HG03064 (cell line): ENCODE data around the gene RALGDS.

Experiments used
- ATAC-seq: cut with Tn5 transposase; IDR thresholded peaks from one replicate; pipeline ENCODE4 v1.9.1; 2021; ENCODE audit warnings: low read depth; ENCODE audit not compliant: unreplicated experiment

Gene RALGDS

DNA sequence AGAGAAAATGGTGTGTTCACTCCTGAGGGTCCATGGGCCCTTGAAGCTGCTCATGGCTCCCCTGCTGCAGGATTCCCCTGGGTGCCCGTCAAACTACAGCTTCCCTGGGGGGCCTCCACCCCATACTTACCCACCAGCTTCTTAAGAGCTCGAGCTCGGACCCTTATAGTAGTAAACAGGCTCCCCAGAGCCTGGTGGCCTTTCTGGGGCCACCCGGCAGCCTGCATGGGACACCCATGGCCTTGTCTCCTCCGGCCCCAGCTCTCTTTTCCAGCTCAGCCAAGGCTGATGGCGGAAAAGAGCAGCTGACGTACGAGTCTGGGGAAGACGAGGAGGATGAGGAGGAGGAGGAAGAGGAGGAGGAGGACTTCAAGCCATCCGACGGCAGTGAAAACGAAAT is 63.5 kb downstream of the RALGDS start:
- ATAC-seq, result no peak

DNA sequence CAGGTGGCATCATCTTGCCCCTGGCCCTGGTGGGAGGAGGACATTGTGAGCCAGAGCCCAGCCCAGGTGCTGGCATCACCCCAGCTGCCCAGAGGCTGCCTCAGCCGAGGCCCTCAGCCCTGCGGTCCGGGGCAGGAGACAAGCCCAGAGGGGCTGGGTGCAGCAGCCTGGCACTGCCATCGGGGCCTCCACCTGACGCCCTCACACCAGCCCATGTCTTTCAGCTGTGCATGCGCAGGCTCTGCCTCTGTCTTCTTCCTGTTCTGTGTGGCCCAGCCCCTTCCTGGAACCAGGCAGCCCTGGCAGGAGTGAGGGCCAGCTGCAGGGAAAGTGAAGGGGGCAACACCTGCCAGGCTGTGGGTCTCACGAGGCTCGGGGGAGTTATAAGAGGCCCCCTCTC is 64.0 kb downstream of the RALGDS start:
- ATAC-seq, result no peak

DNA sequence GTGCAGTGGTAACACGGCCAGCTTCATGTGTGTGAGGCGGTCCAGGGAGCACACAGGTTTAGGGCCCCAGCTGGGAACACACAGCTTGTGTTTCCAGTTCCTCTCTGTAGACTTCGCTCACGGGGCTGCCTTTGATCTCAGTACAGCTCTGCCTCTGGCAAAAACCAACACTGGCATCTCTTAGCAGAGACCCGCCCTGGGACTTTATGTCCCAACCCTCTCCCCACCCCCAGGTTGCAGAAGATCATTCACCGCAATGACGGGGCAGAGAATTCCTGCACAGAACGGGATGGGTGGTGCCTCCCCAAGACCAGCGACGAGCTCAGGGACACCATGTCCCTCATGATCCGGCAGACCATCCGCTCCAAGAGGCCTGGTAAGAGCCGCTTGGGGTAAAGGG is 64.5 kb downstream of the RALGDS start:
- ATAC-seq, result no peak

DNA sequence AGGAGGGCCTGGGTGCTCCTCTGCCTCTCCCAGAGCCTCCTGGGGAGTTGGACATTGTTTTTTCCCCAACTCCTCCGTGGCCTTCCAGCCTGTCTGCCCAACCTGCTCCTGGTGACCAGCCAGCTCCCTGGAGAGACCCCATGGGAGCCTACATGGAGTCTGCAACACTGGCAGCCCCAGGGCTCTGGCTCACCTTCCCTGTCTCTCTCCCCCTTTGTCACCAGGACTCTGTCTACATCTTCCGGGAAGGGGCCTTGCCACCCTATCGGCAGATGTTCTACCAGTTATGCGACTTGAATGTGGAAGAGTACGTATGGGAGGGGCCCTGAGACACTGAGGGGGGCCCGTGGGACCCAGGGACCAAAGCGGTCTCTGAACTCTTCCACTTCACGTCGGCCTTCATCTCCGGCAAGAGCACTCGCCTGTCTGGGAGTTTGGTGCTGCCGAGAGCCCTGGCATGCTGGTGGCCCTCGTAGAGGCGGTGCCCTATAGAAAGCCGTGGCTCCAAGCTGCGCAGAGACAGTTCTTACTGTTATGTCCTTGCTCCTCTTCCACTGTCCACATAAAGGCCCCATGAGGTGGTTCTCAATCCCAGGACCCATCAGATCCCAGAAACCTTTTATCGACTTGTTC is 65.1 kb downstream of the RALGDS start:
- no peak for ATAC-seq

DNA sequence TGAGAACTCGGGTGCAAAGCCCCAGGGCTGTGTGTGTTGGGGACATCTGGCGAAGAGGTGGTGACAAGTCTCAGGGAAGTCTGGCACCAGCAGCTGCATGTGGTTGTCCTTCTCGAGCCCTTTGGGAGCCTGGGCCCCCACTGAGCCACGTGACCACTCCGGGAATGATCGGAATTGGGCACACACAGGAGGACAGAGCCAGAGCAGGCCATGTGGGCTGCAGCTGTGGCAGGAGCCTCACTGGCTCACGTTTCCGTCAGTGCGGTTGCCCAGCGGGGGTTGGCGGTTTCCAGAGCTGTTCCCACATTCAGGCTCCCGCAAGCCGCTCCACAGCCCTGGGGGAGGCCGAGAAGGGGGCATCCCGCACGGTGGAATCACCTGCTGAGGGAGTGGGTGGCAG is 66.1 kb downstream of the RALGDS start:
- ATAC-seq, result no peak

DNA sequence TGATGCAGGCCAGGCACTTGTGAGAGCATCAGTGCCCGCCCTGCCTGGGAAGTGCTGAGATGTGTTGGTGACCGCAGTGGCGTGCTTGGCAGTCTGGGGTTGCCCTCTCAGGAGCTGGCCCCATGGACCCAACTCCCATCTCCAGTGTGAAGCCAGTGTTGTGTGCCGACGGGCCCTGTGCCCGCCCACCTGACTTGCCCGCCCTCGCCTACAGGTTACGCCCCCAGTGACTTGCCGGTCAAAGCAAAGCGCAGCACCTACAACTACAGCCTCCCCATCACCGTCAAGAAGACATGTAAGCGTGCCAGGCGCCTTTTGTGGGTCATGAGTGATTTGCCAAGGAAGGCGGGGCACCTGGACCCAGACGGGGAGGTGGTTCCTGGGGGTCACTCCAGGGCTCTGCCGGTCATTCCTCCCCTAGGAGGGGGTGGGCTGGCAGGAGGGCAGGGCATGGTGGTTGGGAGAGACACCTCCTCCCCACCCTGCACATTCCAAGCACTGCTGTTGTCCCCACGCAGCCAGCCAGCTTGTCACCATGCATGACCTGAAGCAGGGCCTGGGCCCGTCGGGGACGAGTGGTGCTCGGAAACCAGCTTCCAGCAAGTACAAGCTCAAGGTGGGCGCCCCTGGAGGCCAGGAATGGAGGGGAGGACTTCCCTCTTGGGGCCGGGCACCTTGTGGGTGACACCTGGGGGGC is 66.7 kb downstream of the RALGDS start:
- ATAC-seq, result no peak

DNA sequence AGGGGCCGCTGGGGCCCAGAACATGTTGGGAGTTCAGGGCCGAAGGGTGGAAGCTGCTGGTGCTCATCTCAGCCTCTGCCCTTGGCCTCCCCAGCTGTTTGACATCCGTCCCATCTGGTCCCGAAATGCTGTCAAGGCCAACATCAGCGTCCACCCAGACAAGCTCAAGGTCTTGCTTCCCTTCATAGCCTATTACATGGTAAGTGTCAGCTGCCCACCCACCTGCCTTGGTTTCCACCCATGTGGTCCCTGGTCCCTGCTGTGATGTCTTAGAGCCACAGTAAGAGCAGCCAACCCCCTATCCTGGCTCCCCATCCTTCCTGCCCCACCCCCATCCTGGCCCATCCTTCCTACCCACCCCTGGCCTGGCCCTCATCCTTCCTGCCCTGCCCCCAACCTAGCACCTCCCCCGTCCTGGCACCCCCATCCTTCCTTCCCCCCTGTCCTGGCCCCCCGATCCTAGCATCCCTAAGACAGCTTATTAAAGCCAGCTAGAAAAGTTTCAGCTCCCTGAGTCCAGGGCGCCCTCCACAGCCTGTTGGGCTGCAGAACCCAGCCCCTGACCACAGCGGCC is 69.0 kb downstream of the RALGDS start:
- no peak for ATAC-seq

- no peak for ATAC-seq
These were observed 69.6 kb downstream of the RALGDS start for GRCh38 chr9:133051281-133051900.

- ATAC-seq, result no peak
These were observed 70.3 kb downstream of the RALGDS start for GRCh38 chr9:133050781-133051180.

DNA sequence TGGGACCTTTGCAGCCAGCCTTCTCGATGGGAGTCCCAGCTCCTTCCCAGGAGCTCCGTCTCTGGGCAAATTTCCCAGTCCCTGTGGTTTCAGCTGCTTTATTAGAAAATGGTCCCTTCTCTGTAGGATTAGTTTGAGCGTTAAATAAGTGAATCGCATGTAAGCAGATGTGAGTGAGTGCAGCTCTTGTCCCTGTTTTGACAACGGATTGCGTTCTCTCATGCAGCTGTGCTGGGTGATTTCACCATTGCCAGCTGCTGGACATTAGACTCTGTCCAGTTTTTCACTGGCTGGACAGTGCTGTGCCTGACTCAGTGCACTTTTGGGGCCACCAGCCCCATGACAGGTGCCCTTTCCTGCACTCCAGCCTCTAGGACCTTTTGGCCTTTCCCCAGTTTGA is 70.9 kb downstream of the RALGDS start:
- ATAC-seq, result no peak

DNA sequence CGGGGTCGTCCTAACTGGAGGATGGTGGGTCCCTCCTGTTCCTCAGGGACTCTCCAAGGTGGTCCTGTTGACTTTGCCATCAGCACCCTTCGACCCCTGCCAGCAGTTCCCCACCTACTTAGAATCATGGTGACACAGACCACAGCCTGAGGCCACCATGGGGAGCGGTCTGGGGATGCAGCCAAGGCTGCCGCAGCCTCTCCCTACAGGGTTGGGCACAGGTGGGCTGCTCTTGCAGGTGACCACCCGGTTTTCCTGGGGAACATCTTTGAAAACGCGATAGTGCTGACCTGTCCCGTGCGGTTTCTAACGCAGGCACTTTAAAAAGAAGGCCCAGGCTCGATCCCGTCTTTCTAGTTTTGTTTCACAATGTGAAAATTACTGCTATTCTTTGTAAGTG is 72.0 kb downstream of the RALGDS start:
- ATAC-seq, result no peak

DNA sequence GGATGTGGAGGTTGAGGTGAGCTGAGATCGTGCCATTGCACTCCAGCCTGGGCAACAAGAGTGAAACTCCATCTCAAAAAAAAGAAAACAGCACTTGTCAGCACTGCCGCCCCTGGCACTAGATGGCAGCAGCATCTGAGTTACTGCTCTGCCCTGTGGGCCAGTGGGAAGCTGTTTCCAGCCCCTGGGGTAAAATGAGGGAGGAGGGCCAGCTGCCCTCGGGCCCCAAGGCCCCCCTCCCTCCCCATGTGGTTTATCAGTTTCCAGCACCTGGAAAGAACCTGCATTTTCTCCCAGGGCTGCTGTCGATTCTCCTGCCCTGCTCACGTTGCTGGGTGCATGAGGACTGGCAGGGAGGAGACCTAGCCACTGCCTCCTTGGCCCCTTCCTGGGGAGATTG is 72.4 kb downstream of the RALGDS start:
- no peak for ATAC-seq
